Bronchial epithelial cell (primary cell): ENCODE results near the gene SPAG16. TPM values are rescaled to one million over a fixed set of nuclear protein-coding genes. Genes with fewer than 3 reads are reported as not detected.
A peak's percentile ranks its signal among the peaks of the same experiment; 100 is the strongest.
"Not testable (repeated sequence)": the region's sequence is repeated elsewhere in the genome, so short reads cannot be mapped to it uniquely, and the experiment has no call there.

Experiments used
- DNase-seq: peaks from one replicate; pipeline ENCODE4 v3.0.0-alpha.2; 2010; ENCODE audit warnings: low read depth
- FAIRE-seq: peaks from 2 replicates; lab custom pipeline; 2011; peaks lifted over from hg19 to GRCh38; lab: Jason Lieb, UNC
- H3K27me3 ChIP-seq: 2 replicates; pipeline ENCODE4 v1.5.1; 2011; ENCODE audit warnings: low read length; ENCODE audit not compliant: control insufficient read depth, insufficient read depth
- H3K36me3 ChIP-seq: 2 replicates; pipeline ENCODE4 v1.5.1; 2011; ENCODE audit warnings: low read length; ENCODE audit not compliant: control insufficient read depth, insufficient read depth
- H3K4me3 ChIP-seq: 2 replicates; pipeline ENCODE4 v1.5.1; 2011; ENCODE audit warnings: mild to moderate bottlenecking, low read depth, low read length, control low read depth
- total RNA-seq: library from RNA; depleted of rRNA; stranded (reverse); fragments of >200 nt; gene quantifications from 2 replicates; pipeline ENCODE4 v1.2.1, GENCODE V29; 2014
- TF ChIP-seq, protein P1 (sequence below): IDR thresholded peaks from 2 replicates; pipeline ENCODE4 v1.5.1; 2011; ENCODE audit warnings: mild to moderate bottlenecking, moderate library complexity, low read length, control low read depth, inconsistent platforms; ENCODE audit not compliant: insufficient read depth, severe bottlenecking

SPAG16 gene
- total RNA-seq, 1 donor from 2014 or later = 10.8 TPM

DNA sequence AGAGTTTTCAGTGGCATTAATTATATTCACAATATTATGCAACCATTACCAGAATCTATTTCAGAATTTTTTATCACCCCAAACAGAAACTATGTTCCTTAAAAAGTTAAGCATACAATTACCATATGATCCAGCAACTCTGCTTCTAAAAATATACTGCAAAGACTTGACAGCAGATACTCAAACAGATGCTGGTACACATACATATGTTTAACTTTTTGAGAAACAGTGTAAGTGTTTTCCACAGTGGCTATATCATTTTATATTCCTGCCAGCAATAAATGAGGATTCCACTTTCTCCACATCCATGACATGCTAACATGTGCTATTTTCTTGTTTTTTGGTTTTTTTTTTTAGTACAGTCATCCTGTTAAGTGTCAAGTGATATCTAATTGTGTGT is 687.3 kb downstream of the SPAG16 start:
- no peak for FAIRE-seq

DNA sequence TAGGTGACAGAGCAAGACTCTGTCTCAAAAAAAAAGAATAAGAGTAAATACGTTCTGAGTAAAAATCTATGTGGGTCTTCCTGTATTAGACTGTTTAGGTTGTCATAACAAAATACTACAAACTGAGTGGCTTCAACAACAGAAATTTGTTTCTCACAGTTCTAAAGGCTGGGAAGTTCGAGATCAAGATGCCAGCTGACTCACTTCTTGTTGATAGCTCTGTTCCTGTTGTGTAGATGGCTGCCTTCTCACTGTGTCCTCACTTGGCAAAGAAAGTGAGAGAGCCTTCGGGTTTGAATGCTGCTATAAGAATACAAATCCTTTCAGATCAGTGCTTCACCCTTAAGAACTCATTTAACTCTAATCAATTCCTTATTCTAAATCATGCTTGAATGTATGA is 696.6 kb downstream of the SPAG16 start:
- Histone ChIP-seq H3K36me3 (no peaks in the 10 kb centered on the region), H3K27me3 (no peaks in the 10 kb centered on the region), H3K4me3 (no peak overlapping the region)
- TF ChIP-seq, protein P1, sequence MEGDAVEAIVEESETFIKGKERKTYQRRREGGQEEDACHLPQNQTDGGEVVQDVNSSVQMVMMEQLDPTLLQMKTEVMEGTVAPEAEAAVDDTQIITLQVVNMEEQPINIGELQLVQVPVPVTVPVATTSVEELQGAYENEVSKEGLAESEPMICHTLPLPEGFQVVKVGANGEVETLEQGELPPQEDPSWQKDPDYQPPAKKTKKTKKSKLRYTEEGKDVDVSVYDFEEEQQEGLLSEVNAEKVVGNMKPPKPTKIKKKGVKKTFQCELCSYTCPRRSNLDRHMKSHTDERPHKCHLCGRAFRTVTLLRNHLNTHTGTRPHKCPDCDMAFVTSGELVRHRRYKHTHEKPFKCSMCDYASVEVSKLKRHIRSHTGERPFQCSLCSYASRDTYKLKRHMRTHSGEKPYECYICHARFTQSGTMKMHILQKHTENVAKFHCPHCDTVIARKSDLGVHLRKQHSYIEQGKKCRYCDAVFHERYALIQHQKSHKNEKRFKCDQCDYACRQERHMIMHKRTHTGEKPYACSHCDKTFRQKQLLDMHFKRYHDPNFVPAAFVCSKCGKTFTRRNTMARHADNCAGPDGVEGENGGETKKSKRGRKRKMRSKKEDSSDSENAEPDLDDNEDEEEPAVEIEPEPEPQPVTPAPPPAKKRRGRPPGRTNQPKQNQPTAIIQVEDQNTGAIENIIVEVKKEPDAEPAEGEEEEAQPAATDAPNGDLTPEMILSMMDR = no peak
- FAIRE-seq = no peak
- peak; percentile 15 for DNase-seq

More for the DNA sequence above, 687.3 kb downstream of the SPAG16 start:
- no peak for DNase-seq
- H3K27me3 ChIP-seq = no peaks in the 10 kb centered on the region
- H3K4me3 ChIP-seq = no peak overlapping the region
- no peaks in the 10 kb centered on the region for H3K36me3 ChIP-seq
- TF ChIP-seq, protein P1 = no peak

DNA sequence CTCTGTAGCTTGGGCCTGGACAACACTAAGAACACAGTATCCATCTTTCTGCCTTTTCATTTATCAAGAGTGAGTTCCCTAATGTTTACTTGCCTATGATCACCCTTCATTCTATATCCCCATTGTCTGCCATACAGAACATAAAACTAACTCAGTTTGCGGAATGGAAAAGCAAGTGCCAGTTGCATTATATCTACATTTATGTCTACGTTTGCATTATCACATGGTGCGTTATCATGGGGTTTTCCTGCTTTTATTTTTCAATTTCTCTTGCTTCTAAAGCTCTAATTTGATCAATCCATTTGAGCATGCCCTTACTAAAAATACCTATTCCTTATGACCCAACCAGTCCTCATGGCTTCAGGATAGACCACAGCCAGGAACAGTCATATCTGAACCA is 704.9 kb downstream of the SPAG16 start:
- TF ChIP-seq, protein P1 = no peak
- Histone ChIP-seq H3K27me3 (no peaks in the 10 kb centered on the region), H3K36me3 (no peaks in the 10 kb centered on the region), H3K4me3 (no peak overlapping the region)
- no peak for FAIRE-seq
- DNase-seq = no peak

DNA sequence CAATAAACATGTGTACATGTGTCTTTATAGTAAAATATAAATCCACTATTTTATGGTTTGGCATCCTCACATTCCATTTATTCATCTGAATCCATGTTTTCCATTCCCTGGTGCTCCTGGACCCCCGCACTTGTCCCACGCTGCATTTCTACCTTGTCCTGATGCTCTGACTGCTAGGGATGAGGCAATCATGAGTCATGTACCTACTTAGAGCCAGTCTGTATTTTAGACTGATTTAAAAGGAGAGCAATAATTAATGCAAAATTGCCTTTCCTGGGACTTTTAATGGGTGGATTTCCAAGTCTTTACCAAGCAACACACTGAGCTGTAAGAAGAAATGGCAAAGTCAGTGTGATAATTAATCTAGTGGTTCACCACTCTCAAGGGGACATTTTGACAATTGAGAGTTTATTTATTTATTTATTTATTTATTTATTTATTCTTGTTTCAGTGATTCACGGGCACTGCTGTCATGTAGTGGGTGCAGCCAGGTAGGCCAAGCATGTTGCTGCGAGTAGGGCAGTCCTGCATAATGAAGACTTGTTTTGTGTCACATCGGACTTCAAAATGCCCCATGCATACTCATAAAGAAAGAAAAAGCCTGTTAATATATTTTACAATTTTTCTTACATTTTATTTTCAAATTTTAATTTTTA is 707.3 kb downstream of the SPAG16 start:
- FAIRE-seq = no peak
- H3K36me3 ChIP-seq = no peaks in the 10 kb centered on the region
- TF ChIP-seq, protein P1 = no peak
- no peak overlapping the region for H3K4me3 ChIP-seq
- DNase-seq = peak; percentile 70
- no peaks in the 10 kb centered on the region for H3K27me3 ChIP-seq

DNA sequence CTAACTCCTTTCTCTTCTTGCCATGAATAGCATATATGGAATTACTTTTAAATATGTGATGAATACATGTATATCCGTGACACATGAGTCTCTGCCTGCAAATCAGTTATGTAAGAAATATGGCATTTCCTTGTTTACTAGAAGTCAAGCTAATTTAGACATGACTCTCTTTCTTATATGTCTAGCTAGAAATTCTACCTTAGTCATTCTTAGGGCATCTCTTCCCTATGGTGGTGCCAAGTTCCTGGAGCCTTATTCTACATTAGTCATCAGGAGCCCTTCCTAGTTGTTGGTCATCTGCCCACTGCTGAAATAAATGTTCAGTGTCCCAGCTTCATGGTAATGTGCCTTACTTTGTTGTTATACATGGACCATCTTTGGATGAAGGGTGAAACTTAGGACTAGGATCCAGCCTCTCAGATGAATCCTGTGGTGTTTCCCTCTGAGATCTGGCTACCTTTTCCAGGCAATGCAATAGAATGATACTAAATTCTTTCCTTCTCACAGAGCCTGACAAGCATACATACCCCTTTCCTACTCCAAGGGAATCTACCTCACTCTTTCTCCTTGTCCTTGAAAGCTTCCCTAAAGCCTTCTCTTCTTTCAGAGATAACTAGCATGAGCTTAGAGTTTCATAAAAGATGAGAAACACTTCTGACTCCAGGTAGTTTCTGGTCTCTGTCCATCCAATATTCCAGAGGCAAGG is 711.3 kb downstream of the SPAG16 start:
- Histone ChIP-seq H3K4me3 (no peak overlapping the region), H3K36me3 (no peaks in the 10 kb centered on the region), H3K27me3 (no peaks in the 10 kb centered on the region)
- peak; percentile 98 for DNase-seq
- TF ChIP-seq, protein P1 = no peak
- FAIRE-seq = peak; percentile 94

DNA sequence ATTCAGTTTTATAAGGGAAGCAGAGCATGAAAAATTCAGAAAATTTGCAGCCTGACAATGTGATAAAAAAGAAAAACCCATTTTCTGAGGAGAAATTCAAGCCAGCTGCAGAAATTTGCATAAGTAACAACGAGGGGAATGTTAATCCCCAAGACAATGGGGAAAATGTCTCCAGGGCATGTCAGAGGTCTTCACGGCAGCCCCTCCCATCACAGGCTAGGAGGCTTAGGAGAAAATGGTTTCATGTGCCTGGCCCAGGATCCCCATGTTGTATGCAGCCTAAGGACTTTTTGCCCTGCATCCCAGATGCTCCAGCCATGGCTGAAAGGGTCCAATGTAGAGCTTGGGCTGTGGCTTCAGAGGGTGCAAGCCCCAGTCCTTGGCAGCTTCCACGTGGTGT is 714.7 kb downstream of the SPAG16 start:
- not testable (repeated sequence) for H3K36me3 ChIP-seq, H3K27me3 ChIP-seq, DNase-seq, FAIRE-seq, H3K4me3 ChIP-seq
